ENCODE data around the gene PACS1.
A peak's percentile ranks its signal among the peaks of the same experiment; 100 is the strongest.

The PACS1 gene

GRCh38 chr11:66219846-66220565 lies 149.9 kb downstream of the PACS1 start:
- no peak for DNase-seq (ENCODE audit: low read depth in 2 of 3, low spot score in 2 of 3)

GRCh38 chr11:66220566-66220935 lies 150.5 kb downstream of the PACS1 start:
- no peak for DNase-seq (ENCODE audit: low read depth in 2 of 3, low spot score in 2 of 3)

GRCh38 chr11:66221012-66221411 lies 150.9 kb downstream of the PACS1 start:
- no peak for DNase-seq (ENCODE audit: low read depth in 2 of 3, low spot score in 2 of 3)

- DNase-seq (ENCODE audit: low read depth in 2 of 3, low spot score in 2 of 3): no peak
Observed at GRCh38 chr11:66221726-66222236, 151.7 kb downstream of the PACS1 start.

- DNase-seq (ENCODE audit: low read depth in 2 of 3, low spot score in 2 of 3): peak; percentile 81 to 87 (median 84)
Observed at GRCh38 chr11:66222358-66223149, 152.5 kb downstream of the PACS1 start.

- no peak for DNase-seq (ENCODE audit: low read depth in 2 of 3, low spot score in 2 of 3)
Observed at GRCh38 chr11:66224226-66224855, 154.3 kb downstream of the PACS1 start.

- DNase-seq (ENCODE audit: low read depth in 2 of 3, low spot score in 2 of 3): no peak
Observed at GRCh38 chr11:66225066-66225465, 155.0 kb downstream of the PACS1 start.

GRCh38 chr11:66226101-66226500 lies 156.0 kb downstream of the PACS1 start:
- no peak for DNase-seq (ENCODE audit: low read depth in 2 of 3, low spot score in 2 of 3)

GRCh38 chr11:66227700-66228099 lies 157.6 kb downstream of the PACS1 start:
- DNase-seq (ENCODE audit: low read depth in 2 of 3, low spot score in 2 of 3): no peak

- DNase-seq (ENCODE audit: low read depth in 2 of 3, low spot score in 2 of 3): no peak
Observed at GRCh38 chr11:66228521-66228920, 158.4 kb downstream of the PACS1 start.

- DNase-seq (ENCODE audit: low read depth in 2 of 3, low spot score in 2 of 3): no peak
Observed at GRCh38 chr11:66230156-66230555, 160.1 kb downstream of the PACS1 start.

- DNase-seq (ENCODE audit: low read depth in 2 of 3, low spot score in 2 of 3): no peak
Observed at GRCh38 chr11:66230978-66231377, 160.9 kb downstream of the PACS1 start.

GRCh38 chr11:66231561-66231960 lies 161.5 kb downstream of the PACS1 start:
- no peak for DNase-seq (ENCODE audit: low read depth in 2 of 3, low spot score in 2 of 3)

GRCh38 chr11:66232769-66233168 lies 162.7 kb downstream of the PACS1 start:
- DNase-seq (ENCODE audit: low read depth in 2 of 3, low spot score in 2 of 3): no peak

GRCh38 chr11:66233301-66233700 lies 163.2 kb downstream of the PACS1 start:
- DNase-seq (ENCODE audit: low read depth in 2 of 3, low spot score in 2 of 3): no peak

GRCh38 chr11:66235141-66235540 lies 165.1 kb downstream of the PACS1 start:
- DNase-seq (ENCODE audit: low read depth in 2 of 3, low spot score in 2 of 3): no peak

- DNase-seq (ENCODE audit: low read depth in 2 of 3, low spot score in 2 of 3): no peak
Observed at GRCh38 chr11:66237867-66238266, 167.8 kb downstream of the PACS1 start.

- DNase-seq (ENCODE audit: low read depth in 2 of 3, low spot score in 2 of 3): no peak
Observed at GRCh38 chr11:66238786-66239413, 168.8 kb downstream of the PACS1 start.

- DNase-seq (ENCODE audit: low read depth in 2 of 3, low spot score in 2 of 3): no peak
Observed at GRCh38 chr11:66239511-66239910, 169.4 kb downstream of the PACS1 start.

GRCh38 chr11:66239998-66240780 lies 170.1 kb downstream of the PACS1 start:
- no peak for DNase-seq (ENCODE audit: low read depth in 2 of 3, low spot score in 2 of 3)

- no peak for DNase-seq (ENCODE audit: low read depth in 2 of 3, low spot score in 2 of 3)
Observed at GRCh38 chr11:66240781-66241136, 170.7 kb downstream of the PACS1 start.
